Activated CD8-positive, alpha-beta memory T cell treated with anti-CD3 and anti-CD28 coated beads, Interleukin-2, amount 50 U/mL, for 1 hour (primary cell): Measurements from ENCODE around the gene RASSF7.

ENCODE experiments used
- DNase-seq: peaks from one replicate; pipeline ENCODE4 v3.0.0-alpha.2; 2020; ENCODE audit errors: extremely low read depth

Gene RASSF7

DNA sequence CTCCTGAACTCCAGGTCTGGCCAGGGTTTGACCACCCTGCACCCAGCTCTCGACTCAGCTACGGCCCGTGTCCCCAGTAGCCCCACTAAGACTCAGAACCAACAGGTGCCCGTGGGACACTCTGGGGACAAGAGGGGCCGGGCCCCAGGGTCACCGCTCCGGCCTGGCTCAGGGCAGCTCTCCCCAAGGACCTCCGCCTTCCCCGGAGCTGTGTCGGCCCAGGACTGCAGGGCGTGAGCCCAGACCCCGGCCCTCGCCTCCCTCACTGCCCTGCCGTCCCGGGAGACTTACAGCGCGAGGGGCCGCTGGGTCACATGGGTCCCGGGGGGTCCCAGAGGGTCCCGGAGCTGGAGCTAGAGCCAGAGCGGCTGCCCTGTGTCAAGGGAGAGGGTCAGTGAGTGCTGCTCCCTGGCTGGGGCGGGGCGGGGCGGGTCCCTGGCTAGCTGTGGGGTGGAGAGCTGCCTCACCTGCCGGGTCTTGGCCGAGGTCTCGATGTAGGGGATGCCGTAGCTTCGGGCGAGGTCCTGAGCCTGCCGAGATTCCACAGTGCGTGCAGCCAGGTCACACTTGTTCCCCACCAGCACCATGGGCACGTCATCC is 27.7 kb upstream of the RASSF7 start:
- no peak for DNase-seq

DNA sequence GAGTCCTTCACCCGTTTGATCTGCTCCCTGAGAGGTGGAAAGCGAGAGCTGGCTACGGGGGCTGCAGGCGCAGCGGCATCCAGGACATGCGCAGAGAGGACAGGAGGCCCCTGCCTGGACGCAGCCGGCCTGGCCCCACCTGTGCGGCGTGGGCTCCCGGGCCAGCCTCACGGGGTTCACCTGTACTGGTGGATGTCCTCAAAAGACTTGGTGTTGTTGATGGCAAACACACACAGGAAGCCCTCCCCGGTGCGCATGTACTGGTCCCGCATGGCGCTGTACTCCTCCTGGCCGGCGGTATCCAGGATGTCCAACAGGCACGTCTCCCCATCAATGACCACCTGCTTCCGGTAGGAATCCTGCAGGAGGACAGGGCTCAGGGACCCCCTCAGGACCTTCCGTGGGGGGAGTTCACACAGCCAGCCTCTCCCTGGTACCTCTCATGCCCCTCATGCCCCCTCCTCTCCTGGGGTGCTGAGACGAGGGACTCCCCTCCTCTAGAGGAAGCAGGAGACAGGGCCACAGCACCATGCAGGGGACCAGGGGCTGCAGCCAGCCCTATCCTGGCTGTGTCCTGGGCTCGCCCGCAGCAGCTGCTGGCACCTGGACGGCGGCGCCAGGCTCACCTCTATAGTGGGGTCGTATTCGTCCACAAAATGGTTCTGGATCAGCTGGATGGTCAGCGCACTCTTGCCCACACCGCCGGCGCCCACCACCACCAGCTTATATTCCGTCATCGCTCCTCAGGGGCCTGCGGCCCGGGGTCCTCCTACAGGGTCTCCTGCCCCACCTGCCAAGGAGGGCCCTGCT is 27.0 kb upstream of the RASSF7 start:
- DNase-seq = no peak

DNA sequence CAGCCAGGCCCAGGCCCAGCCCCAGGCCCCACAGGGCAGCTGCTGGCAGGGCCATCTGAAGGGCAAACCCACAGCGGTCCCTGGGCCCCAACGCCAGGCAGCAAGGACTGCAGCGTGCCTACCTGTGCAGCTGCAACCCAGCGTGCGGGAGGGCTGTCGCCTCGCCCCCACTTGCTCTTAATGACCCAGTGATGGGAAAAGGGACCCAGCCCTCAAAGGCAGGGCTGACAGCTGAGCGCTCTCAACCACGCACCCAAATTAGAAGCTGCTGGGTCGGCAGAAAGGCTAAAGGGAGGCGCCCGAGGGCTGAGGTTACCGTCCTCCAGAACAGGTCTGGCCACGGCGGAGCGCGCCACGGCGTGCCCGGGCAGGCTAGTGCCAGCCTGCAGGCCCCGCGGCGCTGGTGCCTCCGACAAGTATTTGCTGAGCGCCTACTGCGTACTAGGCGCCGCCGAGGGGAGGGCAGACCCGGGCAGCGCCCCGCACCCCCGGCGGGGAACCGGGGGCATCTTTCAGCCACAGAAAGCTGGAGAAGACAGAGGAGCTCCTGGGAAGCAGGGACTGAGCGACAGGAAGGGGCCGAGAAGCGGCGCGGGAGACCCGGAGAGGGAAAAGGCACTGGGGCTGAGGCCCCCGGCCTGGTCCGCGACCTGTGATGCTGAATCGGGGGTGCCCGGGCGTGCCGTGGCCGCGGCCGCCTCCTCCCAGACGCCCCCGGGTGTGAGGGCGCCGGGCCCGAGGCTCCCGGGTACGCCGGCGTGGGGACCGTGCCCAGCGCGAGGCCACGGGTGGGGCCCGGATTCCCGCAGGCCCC is 26.2 kb upstream of the RASSF7 start:
- no peak for DNase-seq

DNA sequence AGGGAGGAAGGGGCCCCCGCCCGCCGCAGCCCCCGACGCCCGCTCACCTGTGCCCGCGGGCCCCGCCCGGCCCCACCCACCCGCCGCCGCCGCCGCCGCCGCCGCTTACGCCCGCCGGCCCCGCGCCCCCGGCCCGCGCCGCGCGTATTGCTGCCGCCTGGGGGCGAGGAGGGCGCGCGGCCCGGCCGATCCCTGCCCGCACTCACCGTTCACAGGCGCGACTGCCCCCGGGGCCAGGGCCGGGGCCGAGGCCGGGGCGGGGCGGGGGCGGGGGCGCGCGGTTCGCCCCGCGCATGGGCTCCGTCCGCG is 25.6 kb upstream of the RASSF7 start:
- no peak for DNase-seq

DNA sequence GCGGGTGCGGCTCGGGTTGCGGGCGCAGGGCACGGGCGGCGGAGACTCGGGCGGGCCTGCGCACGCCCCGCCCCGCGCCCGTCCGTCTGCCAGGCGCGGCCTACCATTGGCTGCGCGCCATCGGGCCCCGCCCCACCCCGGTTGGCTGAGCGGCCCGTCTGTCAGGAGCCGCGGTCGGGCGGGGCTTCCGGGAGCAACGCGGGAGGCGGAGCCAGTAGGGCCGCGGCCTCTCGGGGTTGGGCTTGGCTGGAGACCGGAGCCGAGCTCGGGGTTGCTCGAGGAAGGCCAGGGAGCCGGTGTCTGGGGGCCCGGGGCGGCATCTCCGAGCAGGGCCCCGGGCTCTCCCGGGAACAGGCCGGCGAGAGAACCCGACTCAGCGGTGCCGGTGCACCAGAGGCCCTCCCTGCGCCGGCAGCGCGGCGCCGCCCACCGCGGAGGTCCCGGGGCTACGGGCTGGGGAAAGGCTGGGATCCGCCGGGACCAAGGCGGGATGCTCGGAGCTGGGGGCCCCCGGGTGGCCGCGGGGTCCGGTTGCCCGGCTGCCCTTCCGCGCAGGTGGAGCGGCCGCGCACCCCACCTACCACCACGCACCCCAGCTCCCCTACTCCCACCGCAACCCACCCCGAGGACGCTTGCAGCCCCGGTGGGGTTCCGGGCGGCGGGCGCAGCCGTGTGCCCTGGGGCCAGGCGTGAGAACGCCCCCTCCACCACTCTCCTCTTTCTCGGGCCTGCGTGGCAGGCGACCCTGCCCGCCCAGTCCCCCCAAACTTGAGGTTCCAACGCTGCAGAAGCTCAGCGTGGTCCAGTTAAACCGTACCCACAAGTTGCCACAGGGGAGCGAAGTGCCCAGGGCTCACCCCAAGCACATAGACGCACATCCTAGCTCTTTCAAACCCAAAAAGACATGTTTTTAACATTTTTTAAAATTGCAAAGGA is 25.0 kb upstream of the RASSF7 start, which contains the start of gene HRAS:
Gene HRAS (minus strand): TSS at position 58 of the 936 bp plus-strand sequence.
- DNase-seq = peak; percentile 82

DNA sequence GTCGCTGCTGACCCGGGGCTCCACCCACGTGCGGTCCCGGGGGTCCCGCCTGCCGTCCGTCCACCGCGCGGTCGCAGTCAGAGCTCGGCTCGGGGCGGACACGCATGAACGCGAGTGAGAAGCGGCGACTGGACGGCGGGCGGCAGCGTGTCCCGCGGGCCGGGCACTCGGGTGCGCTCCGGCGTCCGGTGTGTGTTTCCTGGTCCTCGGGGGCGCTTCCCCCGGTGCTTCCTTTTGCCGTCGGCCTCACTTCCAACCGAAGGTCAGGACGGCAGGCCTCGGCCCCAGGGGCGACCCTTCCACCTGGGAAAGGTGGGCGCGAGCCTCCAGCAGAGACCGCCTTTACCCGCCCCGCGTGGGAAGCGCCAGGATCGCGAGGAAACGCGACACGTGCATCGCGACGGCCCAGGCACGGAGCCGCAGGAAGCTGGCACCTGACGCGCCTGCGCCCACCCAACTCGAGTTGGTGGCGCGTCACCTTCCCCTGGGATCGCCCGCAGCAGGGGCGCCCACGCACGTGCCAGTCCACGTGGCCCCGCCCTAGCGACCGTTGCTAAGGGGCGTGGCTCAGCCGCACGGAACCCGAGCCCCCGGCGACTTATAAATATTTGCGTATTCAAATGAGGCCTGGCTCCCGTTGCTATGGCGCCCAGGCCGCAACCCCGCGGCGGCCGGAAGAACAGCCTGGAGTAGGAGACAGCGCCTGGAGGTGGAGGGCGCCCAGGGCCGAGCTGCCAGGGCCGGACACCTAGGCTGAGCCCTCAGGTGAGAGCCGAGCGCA is 23.7 kb upstream of the RASSF7 start, which contains the start of gene LRRC56:
Gene LRRC56 (plus strand): TSS at position 687 of the 781 bp plus-strand sequence. CDS start 3,158 bp downstream, outside the sequence.
- DNase-seq = peak; percentile 85

DNA sequence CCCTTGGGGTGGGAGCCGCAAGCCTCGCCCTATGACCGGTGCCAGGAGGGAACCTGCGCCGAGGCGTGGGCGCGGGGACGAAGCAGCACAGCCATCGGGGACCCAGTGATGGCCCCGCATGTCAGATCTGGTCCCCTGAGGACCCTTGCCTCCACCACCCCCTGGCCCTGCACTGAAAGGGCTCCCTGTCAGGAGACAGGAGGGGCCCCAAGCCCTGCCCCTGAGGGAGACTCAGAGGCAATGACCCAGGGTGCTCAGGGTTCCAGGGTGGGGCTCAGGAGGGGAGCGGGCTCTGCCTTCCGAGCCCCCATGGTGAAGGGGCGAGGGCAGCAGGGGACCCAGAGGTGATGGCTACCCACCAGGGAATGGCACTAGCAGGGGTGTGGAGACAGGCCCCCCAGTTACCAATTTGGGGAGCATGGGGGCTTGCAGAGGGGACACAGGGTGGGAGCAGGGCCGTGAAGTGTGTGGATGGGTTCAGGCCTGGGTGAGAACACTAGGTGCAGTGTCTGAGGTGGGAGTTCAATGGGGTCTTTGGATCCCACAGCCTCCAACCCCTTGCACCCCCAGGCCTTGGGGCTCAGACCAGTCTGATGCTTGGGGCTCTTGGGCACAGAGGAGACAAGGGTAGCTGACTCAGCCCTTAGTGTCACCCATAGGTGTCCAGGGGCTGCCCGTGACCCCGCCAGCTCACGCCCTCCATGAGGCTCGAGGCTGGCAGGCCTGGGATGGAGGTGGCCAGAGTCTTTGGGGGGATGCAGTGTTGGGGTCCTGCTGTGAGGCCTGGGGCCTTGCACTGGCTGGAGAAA is 22.9 kb upstream of the RASSF7 start:
- no peak for DNase-seq

DNA sequence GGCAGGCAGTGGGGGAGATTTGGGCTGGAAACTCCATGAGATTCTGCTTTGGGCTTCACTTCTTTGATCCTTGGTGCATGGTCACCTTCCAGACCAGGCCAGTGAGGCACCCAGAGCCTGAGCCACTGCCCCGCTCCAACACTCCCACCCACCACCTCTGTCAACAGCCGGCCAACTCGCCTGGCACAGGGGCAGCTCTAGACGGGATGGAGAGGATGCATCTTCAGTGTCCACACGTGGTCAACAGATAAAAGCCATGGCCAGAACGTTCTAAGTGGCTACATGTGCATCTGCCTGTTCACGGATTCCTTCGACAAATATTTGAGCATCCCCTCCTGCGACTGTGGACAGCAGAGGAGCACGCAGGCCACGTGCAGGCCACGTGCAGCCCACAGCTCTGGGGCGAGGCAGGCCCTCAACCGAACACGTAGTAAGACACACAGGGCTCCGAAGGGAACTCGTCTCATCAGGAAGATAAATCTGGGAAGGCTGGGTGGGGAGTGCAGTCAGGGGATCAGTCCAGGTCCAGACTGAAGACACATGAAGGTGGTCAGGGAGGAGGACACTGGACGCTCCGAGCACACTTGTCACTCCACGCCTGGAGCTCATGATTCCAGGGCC is 22.2 kb upstream of the RASSF7 start:
- DNase-seq = no peak

DNA sequence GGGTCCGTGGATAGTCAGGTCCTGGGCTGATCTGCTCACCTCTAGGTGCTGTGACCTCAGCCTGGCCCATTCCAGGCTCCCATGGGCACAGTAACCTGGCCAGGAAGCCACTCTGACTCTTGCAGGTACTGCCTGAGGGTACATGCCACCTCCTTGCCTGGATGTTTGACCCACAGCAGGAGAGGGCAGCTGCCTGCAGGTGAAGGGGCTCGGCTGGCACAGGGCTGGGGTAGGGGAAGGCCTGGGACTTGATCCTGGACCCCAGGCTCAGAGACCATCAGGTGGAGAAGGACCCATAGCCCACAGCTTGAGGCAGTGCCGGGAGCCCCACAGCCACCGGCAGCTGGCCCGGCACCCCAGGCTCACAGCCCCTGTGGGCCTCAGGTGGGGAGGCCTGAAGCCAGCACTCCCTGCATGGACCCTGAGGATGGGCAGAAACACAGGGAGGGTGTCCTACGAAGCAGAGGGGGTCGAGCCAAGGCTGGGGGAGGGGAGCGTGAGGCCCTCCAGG is 20.7 kb upstream of the RASSF7 start:
- DNase-seq = no peak

DNA sequence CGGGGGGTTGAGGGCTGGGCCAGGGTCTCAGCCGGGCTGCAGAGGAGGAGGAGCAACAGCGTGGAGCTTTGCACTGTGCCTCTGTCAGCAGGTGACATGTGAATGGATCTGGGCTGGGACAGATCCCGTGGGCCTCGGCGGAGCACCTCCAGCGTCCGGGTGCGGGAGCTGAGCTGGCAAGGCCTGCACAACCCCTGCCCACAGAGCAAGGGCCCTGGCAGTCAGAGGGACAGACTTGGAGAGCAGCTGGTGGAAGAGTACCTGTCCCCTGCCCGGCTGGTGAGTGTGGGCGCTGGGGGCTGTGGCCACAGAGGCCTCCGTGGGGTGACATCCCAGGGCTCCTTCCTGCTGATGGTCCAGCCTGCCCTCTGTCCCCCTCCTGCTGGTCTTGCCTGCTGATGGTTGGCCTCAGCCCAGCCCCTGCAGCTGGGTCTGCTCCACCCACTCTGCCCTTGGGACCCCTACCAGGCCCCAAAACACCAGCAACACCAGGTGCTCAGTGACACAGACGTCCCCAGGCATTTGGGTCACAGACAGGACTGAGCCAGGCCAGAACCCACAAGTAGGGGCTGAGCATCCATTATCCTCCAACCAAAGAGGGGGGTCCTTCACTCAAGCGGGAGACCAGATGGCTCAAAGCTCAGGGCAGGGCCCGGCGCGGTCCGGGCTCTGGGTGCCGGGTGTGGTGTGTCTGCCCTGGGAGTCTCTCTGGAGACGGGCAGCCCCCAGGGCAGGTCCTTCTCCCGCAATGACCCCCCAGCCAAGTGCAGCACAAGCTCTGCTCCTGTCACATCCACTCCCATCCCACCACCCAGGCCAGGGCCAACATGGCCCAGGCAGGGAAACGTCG is 20.0 kb upstream of the RASSF7 start:
- no peak for DNase-seq

DNA sequence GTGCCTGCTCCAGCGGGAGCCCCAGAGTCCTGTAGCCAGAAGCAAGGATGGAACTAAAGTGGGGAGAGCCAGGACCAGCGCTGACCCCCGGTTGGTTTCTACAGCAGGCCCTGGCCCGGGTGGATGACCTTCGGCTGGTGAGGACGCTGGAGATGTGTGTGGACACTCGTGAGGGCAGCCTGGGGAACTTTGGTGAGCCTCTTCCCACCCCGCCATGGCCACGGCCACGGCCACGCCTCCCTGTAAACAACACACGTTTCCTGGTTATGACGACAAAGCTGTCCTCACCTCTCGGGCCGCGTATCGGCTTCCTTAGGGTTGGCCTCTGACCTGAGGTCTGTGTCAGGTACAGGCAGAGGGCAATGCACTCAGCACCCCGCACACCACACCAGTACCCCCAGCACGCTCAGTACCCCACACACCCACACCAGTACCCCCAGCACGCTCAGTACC is 19.3 kb upstream of the RASSF7 start:
- DNase-seq = no peak

DNA sequence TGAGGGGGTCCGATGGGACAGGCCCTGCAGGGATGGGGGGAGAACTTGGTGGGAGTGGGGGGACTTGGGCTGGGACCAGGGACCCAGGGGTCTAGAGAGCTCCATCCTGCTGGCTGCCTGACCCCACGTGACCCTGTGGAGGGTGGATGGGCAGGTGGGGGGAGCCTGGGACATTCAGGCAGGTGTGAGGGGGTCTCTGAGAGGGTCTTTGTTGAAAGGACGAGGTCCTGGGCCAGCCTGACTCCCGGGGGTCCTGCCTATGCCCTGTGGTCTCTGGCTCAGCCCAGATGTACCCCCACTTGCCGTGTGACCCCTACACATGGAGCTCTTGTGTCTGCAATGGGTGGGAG is 16.0 kb upstream of the RASSF7 start:
- no peak for DNase-seq

DNA sequence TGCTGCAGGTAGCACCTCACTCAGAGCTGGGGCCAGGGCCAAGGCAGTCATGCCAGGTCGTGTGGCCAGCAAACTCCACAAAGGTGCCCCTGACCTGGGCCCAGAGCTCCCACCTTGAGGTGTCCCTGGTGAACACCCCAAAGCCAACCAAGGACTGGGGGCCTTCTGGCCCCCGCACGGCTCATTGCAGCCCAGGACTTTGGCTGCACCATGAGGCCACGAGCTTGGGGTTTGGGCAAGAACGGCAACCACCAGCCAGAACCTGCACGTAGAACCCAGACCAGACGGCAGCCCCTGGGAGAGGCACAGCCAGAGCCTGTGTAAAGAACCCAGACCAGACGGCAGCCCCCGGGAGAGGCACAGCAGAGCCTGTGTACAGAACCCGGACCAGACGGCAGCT is 15.6 kb upstream of the RASSF7 start:
- DNase-seq = no peak

DNA sequence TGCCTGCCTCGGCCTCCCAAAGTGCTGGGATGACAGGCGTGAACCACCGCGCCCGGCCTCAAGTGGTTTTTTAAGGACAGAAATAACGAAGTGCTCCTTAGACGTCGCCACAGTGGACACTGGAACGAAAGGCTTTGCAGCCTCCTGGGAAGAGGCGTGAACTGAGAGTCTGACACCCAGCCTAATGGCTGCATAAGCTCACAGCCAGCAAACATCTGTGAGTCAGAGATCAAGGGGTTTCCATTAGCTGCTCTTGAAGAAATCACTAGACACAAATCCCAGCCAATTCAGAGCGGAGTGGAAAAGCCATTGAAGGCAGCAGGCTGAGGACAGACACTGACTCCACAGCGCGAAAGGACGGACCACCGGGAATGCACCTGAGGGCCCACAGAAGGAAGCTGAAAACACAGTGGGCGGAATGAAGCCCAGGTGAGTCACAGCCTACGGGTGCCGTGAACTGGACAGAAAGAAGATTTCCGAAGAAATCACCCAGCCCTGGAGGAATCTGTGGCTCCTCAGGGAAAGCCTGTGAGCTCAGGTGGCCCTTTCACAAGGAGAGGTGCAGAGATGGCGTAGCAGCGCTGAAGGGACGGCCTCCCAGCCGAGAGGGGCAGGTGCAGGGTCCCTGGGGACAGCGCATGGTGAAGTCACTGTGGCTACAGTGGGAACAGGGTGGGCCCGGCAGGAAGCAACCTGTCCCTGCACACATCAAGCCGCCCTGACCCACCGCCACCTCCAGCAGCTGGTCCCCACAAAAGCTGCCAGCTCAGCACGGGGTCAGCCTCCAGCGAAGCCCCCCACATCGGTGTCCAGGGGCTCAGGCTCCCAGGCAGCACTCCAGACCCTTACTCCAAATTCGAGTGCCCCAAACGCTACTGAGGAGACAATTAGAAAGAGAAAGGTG is 11.8 kb upstream of the RASSF7 start:
- DNase-seq = no peak

DNA sequence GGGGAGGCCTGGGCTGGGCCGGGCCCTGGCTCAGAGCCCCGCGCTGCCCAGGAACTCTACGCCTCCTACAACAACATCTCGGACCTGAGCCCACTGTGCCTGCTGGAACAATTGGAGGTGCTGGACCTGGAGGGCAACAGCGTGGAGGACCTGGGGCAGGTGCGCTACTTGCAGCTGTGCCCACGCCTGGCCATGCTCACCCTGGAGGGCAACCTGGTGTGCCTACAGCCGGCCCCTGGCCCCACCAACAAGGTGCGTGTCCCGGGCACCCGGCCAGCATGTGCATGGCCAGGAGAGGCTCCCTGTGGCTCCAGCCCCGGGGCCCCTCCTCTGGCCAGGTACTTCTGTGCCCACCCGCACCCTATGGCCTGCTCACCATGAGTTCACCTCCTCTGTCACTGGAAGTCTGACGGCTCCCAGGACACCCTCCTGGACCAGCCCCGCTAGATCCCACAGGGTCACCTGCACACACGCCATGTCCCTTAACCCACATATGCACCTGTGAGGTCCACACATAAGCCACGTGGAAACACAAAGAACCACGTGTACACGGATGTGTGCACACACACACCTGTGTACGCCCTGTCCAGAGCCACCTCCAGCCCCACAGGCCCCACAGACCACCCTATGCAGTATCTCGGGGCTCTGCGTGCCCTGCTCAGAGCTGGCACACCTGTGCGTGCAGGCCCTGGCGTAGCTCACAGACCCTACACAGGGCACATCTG is 10.6 kb upstream of the RASSF7 start:
- no peak for DNase-seq

DNA sequence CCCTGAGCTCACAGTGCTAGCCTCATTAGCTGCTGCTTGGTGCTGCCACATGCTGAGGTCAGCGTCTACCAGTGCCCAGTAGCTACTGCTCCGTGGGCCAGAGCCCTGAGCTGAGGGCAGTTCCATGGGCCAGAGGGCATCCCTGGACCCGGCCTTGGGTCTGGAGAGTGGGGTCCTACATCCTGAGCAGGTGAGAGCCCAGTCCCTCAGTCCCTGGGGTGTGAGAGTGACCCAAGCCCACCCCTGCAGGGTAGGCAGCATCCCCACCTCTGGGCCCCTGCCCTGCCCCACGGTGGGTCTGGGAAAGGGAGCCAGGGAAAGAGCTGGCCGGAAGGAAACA is 10.1 kb upstream of the RASSF7 start:
- DNase-seq = no peak

DNA sequence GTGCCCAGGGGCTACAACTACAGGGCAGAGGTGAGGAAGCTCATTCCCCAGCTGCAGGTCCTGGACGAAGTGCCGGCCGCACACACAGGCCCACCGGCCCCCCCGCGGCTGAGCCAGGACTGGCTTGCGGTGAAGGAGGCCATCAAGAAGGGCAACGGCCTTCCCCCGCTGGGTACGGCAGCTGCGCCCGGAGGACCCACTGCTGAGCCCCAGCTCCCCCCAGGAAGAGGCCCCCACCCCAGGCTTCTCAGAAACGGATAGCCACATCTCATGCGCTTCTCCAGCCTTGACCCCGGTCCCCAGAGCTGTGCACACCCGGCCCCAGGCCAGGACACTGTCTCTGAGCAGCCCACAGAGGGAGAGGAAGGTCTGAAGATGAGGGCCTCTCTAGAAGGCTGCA is 9.6 kb upstream of the RASSF7 start:
- DNase-seq = no peak
